Stomach smooth muscle (tissue), 2 donors: Measurements from ENCODE around the gene NPSR1.

ENCODE experiments used
- H3K27ac ChIP-seq: one replicate; pipeline ENCODE4 v1.7.0; 2013; ENCODE audit warnings: mild to moderate bottlenecking, low read length, inconsistent platforms
- H3K27me3 ChIP-seq, 2 donors: one replicate each; pipeline ENCODE4 v1.7.0; 2013; ENCODE audit warnings: low read length in 2 of 2; ENCODE audit not compliant: insufficient read depth in 2 of 2, control insufficient read depth in 1 of 2
- H3K36me3 ChIP-seq, 2 donors: one replicate each; pipeline ENCODE4 v1.7.0; 2013; ENCODE audit warnings: low read length in 2 of 2; ENCODE audit not compliant: control insufficient read depth in 2 of 2, insufficient read depth in 2 of 2
- H3K4me1 ChIP-seq: one replicate; pipeline ENCODE4 v1.7.0; 2013; ENCODE audit warnings: low read length; ENCODE audit not compliant: control insufficient read depth, insufficient read depth
- H3K4me3 ChIP-seq, 2 donors: one replicate each; pipeline ENCODE4 v1.7.0; 2013; ENCODE audit warnings: low read length in 2 of 2
- H3K9ac ChIP-seq, 2 donors: one replicate each; pipeline ENCODE4 v1.7.0; 2013; ENCODE audit warnings: low read length in 2 of 2, mild to moderate bottlenecking in 1 of 2
- H3K9me3 ChIP-seq, 2 donors: one replicate each; pipeline ENCODE4 v1.7.0; 2013; ENCODE audit warnings: low read length in 2 of 2; ENCODE audit not compliant: control insufficient read depth in 2 of 2
- donor health status: healthy.
- donor health status: Pancreatic carcinoma.

The NPSR1 gene

GRCh38 chr7:34757570-34758110 lies 99.6 kb downstream of the NPSR1 start:
- no peak overlapping the region for H3K4me3 ChIP-seq
- no peak overlapping the region for H3K27ac ChIP-seq

GRCh38 chr7:34758111-34758601 lies 100.1 kb downstream of the NPSR1 start:
- Histone ChIP-seq H3K4me1 (no peaks in the 10 kb centered on the region), H3K36me3 (no peaks in the 10 kb centered on the region), H3K27me3 (no peaks in the 10 kb centered on the region), H3K4me3 (no peak overlapping the region), H3K9ac (no peak overlapping the region), H3K9me3 (no peaks in the 10 kb centered on the region), H3K27ac (no peak overlapping the region)

More at GRCh38 chr7:34757570-34758110, 99.6 kb downstream of the NPSR1 start:
- H3K36me3 ChIP-seq = no peaks in the 10 kb centered on the region
- no peaks in the 10 kb centered on the region for H3K4me1 ChIP-seq
- no peaks in the 10 kb centered on the region for H3K9me3 ChIP-seq
- H3K27me3 ChIP-seq = no peaks in the 10 kb centered on the region
- H3K9ac ChIP-seq = no peak overlapping the region

DNA sequence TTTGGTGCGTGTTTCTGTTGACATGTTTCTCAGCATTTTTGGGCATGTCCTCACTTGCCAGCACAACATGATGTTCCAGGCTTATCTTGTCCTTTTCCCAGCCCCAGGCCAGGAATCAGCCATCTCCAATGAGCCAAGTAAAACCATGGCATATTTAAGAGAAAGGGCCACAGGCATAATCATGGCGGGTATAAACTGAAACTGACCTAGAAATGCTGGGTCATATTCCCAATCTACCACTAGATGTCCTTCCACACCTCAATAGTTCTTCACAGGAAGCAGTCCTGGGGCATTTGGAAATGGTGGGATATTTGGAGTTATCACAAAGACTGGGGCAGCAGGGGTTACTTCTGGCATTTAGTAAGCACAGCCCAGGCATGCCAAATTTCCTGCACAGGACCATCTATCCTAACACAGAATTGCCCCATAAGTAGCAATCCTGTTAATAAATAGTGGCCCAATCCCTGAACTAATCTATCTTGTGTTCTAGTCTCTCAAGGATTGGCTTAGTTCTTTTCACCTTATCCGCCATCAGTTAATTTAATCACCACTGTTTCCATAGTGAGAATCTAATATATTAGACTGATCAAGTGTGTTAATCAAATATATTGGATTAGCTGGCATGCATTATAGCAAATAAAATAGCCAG lies 101.6 kb downstream of the NPSR1 start:
- Histone ChIP-seq H3K9me3 (no peaks in the 10 kb centered on the region), H3K4me3 (no peak overlapping the region), H3K4me1 (no peaks in the 10 kb centered on the region), H3K27me3 (no peaks in the 10 kb centered on the region), H3K27ac (no peak overlapping the region), H3K36me3 (no peaks in the 10 kb centered on the region), H3K9ac (no peak overlapping the region)

GRCh38 chr7:34760271-34760670 lies 102.3 kb downstream of the NPSR1 start:
- H3K27me3 ChIP-seq = no peaks in the 10 kb centered on the region
- no peak overlapping the region for H3K4me3 ChIP-seq
- H3K9ac ChIP-seq = no peak overlapping the region
- no peaks in the 10 kb centered on the region for H3K9me3 ChIP-seq
- H3K27ac ChIP-seq = no peak overlapping the region
- H3K36me3 ChIP-seq = no peaks in the 10 kb centered on the region
- no peaks in the 10 kb centered on the region for H3K4me1 ChIP-seq

DNA sequence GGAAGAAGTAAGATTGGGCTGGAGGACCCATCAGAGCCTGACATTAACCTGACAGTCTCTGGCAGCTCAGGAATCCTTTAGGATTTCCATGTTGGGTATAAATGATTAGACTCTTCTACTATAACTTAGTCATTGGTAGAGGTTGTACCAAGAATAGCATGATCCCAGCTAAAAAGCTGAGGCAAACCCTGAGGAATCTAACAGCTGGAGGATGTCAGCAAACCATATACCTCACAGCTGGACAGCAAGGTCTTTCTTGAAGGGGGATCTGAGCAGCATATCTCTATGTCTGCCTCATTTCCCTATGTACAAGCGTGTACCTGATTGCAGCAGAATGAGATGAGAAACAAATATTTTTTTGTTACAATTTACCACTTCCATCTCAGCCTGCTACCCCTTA lies 103.2 kb downstream of the NPSR1 start:
- Histone ChIP-seq H3K36me3 (no peaks in the 10 kb centered on the region), H3K4me1 (no peaks in the 10 kb centered on the region), H3K27ac (no peak overlapping the region)

DNA sequence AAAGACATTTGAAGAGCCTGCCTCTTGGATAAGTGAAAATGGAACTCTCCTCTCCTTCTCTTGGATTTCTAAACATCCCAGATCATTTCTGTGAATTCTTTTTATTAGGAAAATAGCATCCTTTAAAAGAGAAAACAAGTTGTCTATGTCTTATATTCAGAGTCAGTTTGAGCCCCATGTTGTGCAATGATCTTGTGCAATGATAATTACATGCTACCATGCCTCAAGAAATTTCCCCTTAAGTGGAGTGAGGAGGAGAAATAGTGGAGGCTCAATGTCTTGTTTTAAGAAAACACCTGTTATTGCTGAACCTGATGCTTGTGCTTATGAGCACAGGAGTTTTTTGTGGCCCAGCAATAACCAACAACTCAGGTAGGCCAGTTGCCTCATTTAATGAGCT lies 103.6 kb downstream of the NPSR1 start:
- Histone ChIP-seq H3K9ac (no peak overlapping the region), H3K27me3 (no peaks in the 10 kb centered on the region), H3K4me3 (no peak overlapping the region)

More for the DNA sequence above, 103.2 kb downstream of the NPSR1 start:
- no peak overlapping the region for H3K9ac ChIP-seq
- H3K27me3 ChIP-seq = no peaks in the 10 kb centered on the region
- no peak overlapping the region for H3K4me3 ChIP-seq
- no peaks in the 10 kb centered on the region for H3K9me3 ChIP-seq

GRCh38 chr7:34762764-34763163 lies 104.7 kb downstream of the NPSR1 start:
- H3K9me3 ChIP-seq = no peaks in the 10 kb centered on the region
- no peaks in the 10 kb centered on the region for H3K36me3 ChIP-seq
- H3K27me3 ChIP-seq = no peaks in the 10 kb centered on the region
- no peak overlapping the region for H3K4me3 ChIP-seq
- H3K27ac ChIP-seq = no peak overlapping the region
- H3K4me1 ChIP-seq = no peaks in the 10 kb centered on the region
- no peak overlapping the region for H3K9ac ChIP-seq

More for the DNA sequence above, 103.6 kb downstream of the NPSR1 start:
- Histone ChIP-seq H3K4me1 (no peaks in the 10 kb centered on the region), H3K27ac (no peak overlapping the region), H3K9me3 (no peaks in the 10 kb centered on the region), H3K36me3 (no peaks in the 10 kb centered on the region)

GRCh38 chr7:34772296-34772938 lies 114.4 kb downstream of the NPSR1 start:
- H3K36me3 ChIP-seq = no peaks in the 10 kb centered on the region
- no peaks in the 10 kb centered on the region for H3K27me3 ChIP-seq
- H3K4me1 ChIP-seq = no peaks in the 10 kb centered on the region
- no peak overlapping the region for H3K4me3 ChIP-seq
- H3K27ac ChIP-seq = no peak overlapping the region
- H3K9ac ChIP-seq = no peak overlapping the region
- H3K9me3 ChIP-seq = no peaks in the 10 kb centered on the region

GRCh38 chr7:34776748-34777358 lies 118.8 kb downstream of the NPSR1 start:
- Histone ChIP-seq H3K4me3 (no peak overlapping the region), H3K36me3 (no peaks in the 10 kb centered on the region), H3K9ac (no peak overlapping the region), H3K27me3 (no peaks in the 10 kb centered on the region), H3K4me1 (no peaks in the 10 kb centered on the region), H3K9me3 (peaks cover 0 to 4% of the 10 kb centered on the region in 2 donors), H3K27ac (no peak overlapping the region)

GRCh38 chr7:34780546-34780945 lies 122.5 kb downstream of the NPSR1 start:
- H3K27ac ChIP-seq = no peak overlapping the region
- H3K36me3 ChIP-seq = no peaks in the 10 kb centered on the region
- no peaks in the 10 kb centered on the region for H3K27me3 ChIP-seq
- no peaks in the 10 kb centered on the region for H3K4me1 ChIP-seq
- no peak overlapping the region for H3K9ac ChIP-seq
- no peak overlapping the region for H3K4me3 ChIP-seq
- H3K9me3 ChIP-seq = peaks cover 0 to 12% of the 10 kb centered on the region in 2 donors
